Mesendoderm (in vitro differentiated cells): ENCODE data around the gene RAB3C.

ENCODE experiments used
- DNase-seq: peaks from one replicate; pipeline ENCODE4 v3.0.0; 2013
- H2AK5ac ChIP-seq: 2 replicates; pipeline ENCODE4 v1.6.1; 2013; ENCODE audit warnings: low read length, inconsistent platforms
- H2BK120ac ChIP-seq: 2 replicates; pipeline ENCODE4 v1.6.1; 2013; ENCODE audit warnings: low read depth, mild to moderate bottlenecking, low read length, moderate library complexity, mixed read lengths
- H2BK15ac ChIP-seq: replicated peaks from 2 replicates; pipeline ENCODE4 v1.6.1; 2013; ENCODE audit warnings: low read depth, mild to moderate bottlenecking, moderate library complexity
- H2BK5ac ChIP-seq: 2 replicates; pipeline ENCODE4 v1.6.1; 2013; ENCODE audit warnings: low read length, inconsistent platforms
- H3K18ac ChIP-seq: 2 replicates; pipeline ENCODE4 v1.6.1; 2013; ENCODE audit warnings: mild to moderate bottlenecking, low read length, mixed read lengths
- H3K23ac ChIP-seq: one replicate; pipeline ENCODE4 v1.6.1; 2013; ENCODE audit warnings: low read length
- H3K27ac ChIP-seq: 2 replicates; pipeline ENCODE4 v1.5.1; 2013; ENCODE audit warnings: low read depth, mild to moderate bottlenecking, inconsistent platforms, low read length, moderate library complexity
- H3K27me3 ChIP-seq: 2 replicates; pipeline ENCODE4 v1.6.1; 2013; ENCODE audit warnings: low read length, control low read depth, mild to moderate bottlenecking, inconsistent platforms; ENCODE audit not compliant: insufficient read depth, poor library complexity
- H3K36me3 ChIP-seq: 2 replicates; pipeline ENCODE4 v1.6.1; 2013; ENCODE audit warnings: low read length, inconsistent platforms; ENCODE audit not compliant: control insufficient read depth, insufficient read depth
- H3K4ac ChIP-seq: one replicate; pipeline ENCODE4 v1.6.1; 2013; ENCODE audit warnings: low read depth, mild to moderate bottlenecking, low read length, moderate library complexity
- H3K4me1 ChIP-seq: 2 replicates; pipeline ENCODE4 v1.6.1; 2013; ENCODE audit warnings: low read depth, low read length, inconsistent platforms; ENCODE audit not compliant: control insufficient read depth
- H3K4me2 ChIP-seq: 2 replicates; pipeline ENCODE4 v1.6.1; 2013; ENCODE audit warnings: low read length
- H3K4me3 ChIP-seq: 2 replicates; pipeline ENCODE4 v1.5.1; 2013; ENCODE audit warnings: mild to moderate bottlenecking, low read length
- H3K56ac ChIP-seq: one replicate; pipeline ENCODE4 v1.6.1; 2013; ENCODE audit warnings: low read length
- H3K79me1 ChIP-seq: 2 replicates; pipeline ENCODE4 v1.6.1; 2013; ENCODE audit warnings: low read length, inconsistent platforms
- H3K79me2 ChIP-seq: 2 replicates; pipeline ENCODE4 v1.6.1; 2013; ENCODE audit warnings: mild to moderate bottlenecking, low read length; ENCODE audit not compliant: control insufficient read depth, insufficient read depth
- H3K9ac ChIP-seq: 2 replicates; pipeline ENCODE4 v1.6.1; 2013; ENCODE audit warnings: low read length, inconsistent platforms
- H4K5ac ChIP-seq: one replicate; pipeline ENCODE4 v1.6.1; 2013; ENCODE audit warnings: low read length
- H4K8ac ChIP-seq: one replicate; pipeline ENCODE4 v1.6.1; 2013; ENCODE audit warnings: low read depth, mild to moderate bottlenecking, control low read depth, low read length, moderate library complexity
- WGBS: extraction: QIAGEN DNeasy Blood & Tissue Kit; methylation state at CpG from one replicate; pipeline ENCODE4 v1.1.7; 2013; ENCODE audit warnings: low lambda C conversion rate, missing lambda C conversion rate; ENCODE audit not compliant: insufficient coverage; ENCODE audit errors: extremely low coverage; 5-methylcytosine and 5-hydroxymethylcytosine counted together

Gene RAB3C

GRCh38 chr5:58886315-58887207, 303.7 kb downstream of the RAB3C start:
- H3K23ac ChIP-seq, result no peak overlapping the region
- no peaks in the 10 kb centered on the region for H3K79me2 ChIP-seq
- DNase-seq, result peak; percentile 82
- no peak overlapping the region for H2BK15ac ChIP-seq
- no peaks in the 10 kb centered on the region for H3K4me1 ChIP-seq
- no peak overlapping the region for H4K5ac ChIP-seq
- no peak overlapping the region for H2BK120ac ChIP-seq
- H3K36me3 ChIP-seq, result no peaks in the 10 kb centered on the region
- H4K8ac ChIP-seq, result no peak overlapping the region
- H3K4ac ChIP-seq, result no peak overlapping the region
- H3K4me2 ChIP-seq, result no peak overlapping the region
- peak overlapping the region; percentile 25 for H3K9ac ChIP-seq
- no peak overlapping the region for H3K27ac ChIP-seq
- H3K56ac ChIP-seq, result peak overlapping the region; percentile 22
- no peak overlapping the region for H2AK5ac ChIP-seq
- no peak overlapping the region for H3K4me3 ChIP-seq
- no peak overlapping the region for H2BK5ac ChIP-seq
- no CpG with 5 or more reads among the region's 14 CpGs for WGBS
- H3K18ac ChIP-seq, result no peak overlapping the region
- no peaks in the 10 kb centered on the region for H3K79me1 ChIP-seq
- H3K27me3 ChIP-seq, result no peaks in the 10 kb centered on the region

GRCh38 chr5:58887311-58887710, 304.4 kb downstream of the RAB3C start:
- Histone ChIP-seq H3K18ac (no peak overlapping the region), H3K79me2 (no peaks in the 10 kb centered on the region), H2BK120ac (no peak overlapping the region), H3K56ac (no peak overlapping the region), H3K27me3 (no peaks in the 10 kb centered on the region), H3K27ac (no peak overlapping the region), H3K36me3 (no peaks in the 10 kb centered on the region), H3K23ac (no peak overlapping the region), H2BK5ac (no peak overlapping the region), H3K9ac (no peak overlapping the region), H4K8ac (no peak overlapping the region), H2BK15ac (no peak overlapping the region), H4K5ac (no peak overlapping the region), H3K4ac (no peak overlapping the region), H3K4me1 (no peaks in the 10 kb centered on the region), H2AK5ac (no peak overlapping the region), H3K4me2 (no peak overlapping the region), H3K4me3 (no peak overlapping the region), H3K79me1 (no peaks in the 10 kb centered on the region)
- DNase-seq, result no peak
- WGBS, result no CpG with 5 or more reads among the region's 4 CpGs

- no CpG with 5 or more reads among the region's 7 CpGs for WGBS
- H3K79me2 ChIP-seq, result no peaks in the 10 kb centered on the region
- H3K4me2 ChIP-seq, result no peak overlapping the region
- no peak overlapping the region for H4K8ac ChIP-seq
- no peak overlapping the region for H4K5ac ChIP-seq
- H3K18ac ChIP-seq, result peak overlapping the region; percentile 43
- H3K4ac ChIP-seq, result no peak overlapping the region
- H3K36me3 ChIP-seq, result no peaks in the 10 kb centered on the region
- no peak overlapping the region for H2AK5ac ChIP-seq
- H3K4me3 ChIP-seq, result no peak overlapping the region
- no peak overlapping the region for H2BK15ac ChIP-seq
- H2BK120ac ChIP-seq, result no peak overlapping the region
- no peaks in the 10 kb centered on the region for H3K27me3 ChIP-seq
- H3K23ac ChIP-seq, result no peak overlapping the region
- H3K9ac ChIP-seq, result no peak overlapping the region
- H3K27ac ChIP-seq, result no peak overlapping the region
- H2BK5ac ChIP-seq, result peak overlapping the region; percentile 20
- no peaks in the 10 kb centered on the region for H3K4me1 ChIP-seq
- H3K56ac ChIP-seq, result peak overlapping the region; percentile 57
- H3K79me1 ChIP-seq, result no peaks in the 10 kb centered on the region
- peak; percentile 23 for DNase-seq
Measured at GRCh38 chr5:58887721-58888409, 305.0 kb downstream of the RAB3C start.

GRCh38 chr5:58890265-58890664, 307.4 kb downstream of the RAB3C start:
- no peak overlapping the region for H4K8ac ChIP-seq
- no peaks in the 10 kb centered on the region for H3K79me1 ChIP-seq
- H3K56ac ChIP-seq, result no peak overlapping the region
- no CpG with 5 or more reads among the region's 12 CpGs for WGBS
- no peak overlapping the region for H2AK5ac ChIP-seq
- H3K27me3 ChIP-seq, result no peaks in the 10 kb centered on the region
- no peak overlapping the region for H4K5ac ChIP-seq
- H2BK5ac ChIP-seq, result no peak overlapping the region
- DNase-seq, result no peak
- H3K4ac ChIP-seq, result no peak overlapping the region
- no peak overlapping the region for H3K18ac ChIP-seq
- no peak overlapping the region for H3K4me2 ChIP-seq
- no peaks in the 10 kb centered on the region for H3K4me1 ChIP-seq
- no peak overlapping the region for H3K4me3 ChIP-seq
- H3K36me3 ChIP-seq, result no peaks in the 10 kb centered on the region
- H3K9ac ChIP-seq, result no peak overlapping the region
- no peak overlapping the region for H3K27ac ChIP-seq
- H3K23ac ChIP-seq, result no peak overlapping the region
- H2BK120ac ChIP-seq, result no peak overlapping the region
- no peaks in the 10 kb centered on the region for H3K79me2 ChIP-seq
- no peak overlapping the region for H2BK15ac ChIP-seq

GRCh38 chr5:58890701-58891085, 307.8 kb downstream of the RAB3C start:
- H3K36me3 ChIP-seq, result no peaks in the 10 kb centered on the region
- no peak overlapping the region for H2BK120ac ChIP-seq
- no peak overlapping the region for H4K5ac ChIP-seq
- H3K79me2 ChIP-seq, result no peaks in the 10 kb centered on the region
- H3K4me1 ChIP-seq, result no peaks in the 10 kb centered on the region
- H3K9ac ChIP-seq, result no peak overlapping the region
- no peaks in the 10 kb centered on the region for H3K27me3 ChIP-seq
- no peak overlapping the region for H3K27ac ChIP-seq
- WGBS, result no CpG with 5 or more reads among the region's 6 CpGs
- H3K23ac ChIP-seq, result no peak overlapping the region
- no peak overlapping the region for H3K4ac ChIP-seq
- H2BK15ac ChIP-seq, result no peak overlapping the region
- no peaks in the 10 kb centered on the region for H3K79me1 ChIP-seq
- no peak overlapping the region for H2AK5ac ChIP-seq
- H3K4me3 ChIP-seq, result no peak overlapping the region
- no peak overlapping the region for H4K8ac ChIP-seq
- no peak overlapping the region for H3K4me2 ChIP-seq
- H3K18ac ChIP-seq, result no peak overlapping the region
- no peak overlapping the region for H2BK5ac ChIP-seq
- no peak for DNase-seq
- H3K56ac ChIP-seq, result no peak overlapping the region
